NT2/D1 (cell line): Measurements from ENCODE around the gene SCAPER.

Experiments used
- SUZ12 ChIP-seq: IDR thresholded peaks from 2 replicates; pipeline ENCODE4 v1.6.1; 2011; ENCODE audit not compliant: insufficient read length, insufficient read depth; ENCODE audit errors: extremely low read depth
- YY1 ChIP-seq: IDR thresholded peaks from 2 replicates; pipeline ENCODE4 v1.6.1; 2011; ENCODE audit not compliant: insufficient read length, insufficient read depth

DNA sequence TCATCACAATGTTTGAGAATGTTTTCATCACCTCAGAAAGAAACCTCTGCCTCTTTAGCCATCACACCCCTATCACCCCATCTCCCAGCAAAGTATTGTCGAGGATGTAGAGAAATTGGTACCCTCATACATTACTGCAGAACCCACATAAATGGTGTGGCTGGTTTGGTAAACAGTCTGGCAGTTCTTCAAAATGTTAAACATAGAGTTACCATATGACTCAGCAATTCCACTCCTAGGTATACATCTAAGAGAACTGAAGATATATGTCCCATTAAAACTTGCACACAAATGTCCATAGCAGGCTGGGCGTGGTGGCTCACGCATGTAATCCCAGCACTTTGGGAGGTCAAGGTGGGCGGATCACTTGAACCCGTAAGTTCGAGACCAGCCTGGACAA is 585.1 kb downstream of the SCAPER start:
- TF ChIP-seq SUZ12 = no peak
- TF ChIP-seq YY1 = no peak
